ENCODE data around the gene ATXN7.

GRCh38 chr3:63937661-63938651, 74.3 kb downstream of the ATXN7 start:
- TF ChIP-seq CTCF (IDR thresholded peaks at IDR 0.05): no peak
- TF ChIP-seq POLR2A (IDR thresholded peaks at IDR 0.05): no peak
- TF ChIP-seq POLR2AphosphoS5 (IDR thresholded peaks at IDR 0.05): peak in 2 of 3 donors; percentile 17 to 45
- no peak for TF ChIP-seq EP300 (IDR thresholded peaks at IDR 0.05)

Data from stomach (tissue), 4 donors.